Right lobe of liver (tissue), 4 donors: ENCODE measurements around the gene PDE6B.

Experiments
- CTCF ChIP-seq, 4 donors: fragments of 200-600 bp in 3 of 4; fragments of 450-650 bp in 1 of 4; IDR thresholded peaks; one replicate each; pipeline versions ENCODE4 v1.5.1 to v1.8.0; 2016 to 2022; ENCODE audit warnings: antibody characterized with exemption in 4 of 4, mild to moderate bottlenecking in 2 of 4
- POLR2A ChIP-seq: fragments of 450-650 bp; IDR thresholded peaks from one replicate; pipeline ENCODE4 v1.6.1; 2017; ENCODE audit warnings: antibody characterized with exemption, mild to moderate bottlenecking
- donor health status: DM: no; HTN: no; CAD: no.
- donor health status: DM: no; HTN: no; CAD: no.
- donor health status: DM: no; HTN: yes; CAD: no.

- TF ChIP-seq CTCF (IDR thresholded peaks at IDR 0.05) (no peak), POLR2A (no peak)
Observed at GRCh38 chr4:675036-675882, 49.9 kb downstream of the PDE6B start.
